Measurements from ENCODE around the gene PKD1.
"Not testable (repeated sequence)": the region's sequence is repeated elsewhere in the genome, so short reads cannot be mapped to it uniquely, and the experiment has no call there.

The PKD1 gene

GRCh38 chr16:2145843-2146242, 10.1 kb upstream of the PKD1 start:
- H3K9ac ChIP-seq, result no peak overlapping the region
- peaks cover under 1% of the 10 kb centered on the region; the same call in 1 of the 2 replicates for H3K36me3 ChIP-seq
- H4K20me1 ChIP-seq, result peaks cover 52% of the 10 kb centered on the region
- H3K27me3 ChIP-seq, result no peaks in the 10 kb centered on the region
- peaks cover 60% of the 10 kb centered on the region for H3K4me1 ChIP-seq
- no peak overlapping the region for H3K4me2 ChIP-seq
- no peak overlapping the region for H3K4me3 ChIP-seq
- no peaks in the 10 kb centered on the region for H3K9me3 ChIP-seq
- no peak for TF ChIP-seq Cebpa-rat (IDR thresholded peaks at IDR 0.05)
- no peak overlapping the region for H3K27ac ChIP-seq

- no peak overlapping the region for H3K4me3 ChIP-seq
- H3K27ac ChIP-seq, result no peak overlapping the region
- H3K9ac ChIP-seq, result no peak overlapping the region
- H3K9me3 ChIP-seq, result no peaks in the 10 kb centered on the region
- H4K20me1 ChIP-seq, result peaks cover 33% of the 10 kb centered on the region
- no peaks in the 10 kb centered on the region for H3K27me3 ChIP-seq
- H3K36me3 ChIP-seq, result no peaks in the 10 kb centered on the region
- TF ChIP-seq Cebpa-rat (IDR thresholded peaks at IDR 0.05), result no peak
- peak overlapping the region; percentile 24; the same call in 1 of the 2 replicates for H3K4me2 ChIP-seq
- H3K4me1 ChIP-seq, result peaks cover 49% of the 10 kb centered on the region
Observed at GRCh38 chr16:2143878-2144485, 8.3 kb upstream of the PKD1 start.

DNA sequence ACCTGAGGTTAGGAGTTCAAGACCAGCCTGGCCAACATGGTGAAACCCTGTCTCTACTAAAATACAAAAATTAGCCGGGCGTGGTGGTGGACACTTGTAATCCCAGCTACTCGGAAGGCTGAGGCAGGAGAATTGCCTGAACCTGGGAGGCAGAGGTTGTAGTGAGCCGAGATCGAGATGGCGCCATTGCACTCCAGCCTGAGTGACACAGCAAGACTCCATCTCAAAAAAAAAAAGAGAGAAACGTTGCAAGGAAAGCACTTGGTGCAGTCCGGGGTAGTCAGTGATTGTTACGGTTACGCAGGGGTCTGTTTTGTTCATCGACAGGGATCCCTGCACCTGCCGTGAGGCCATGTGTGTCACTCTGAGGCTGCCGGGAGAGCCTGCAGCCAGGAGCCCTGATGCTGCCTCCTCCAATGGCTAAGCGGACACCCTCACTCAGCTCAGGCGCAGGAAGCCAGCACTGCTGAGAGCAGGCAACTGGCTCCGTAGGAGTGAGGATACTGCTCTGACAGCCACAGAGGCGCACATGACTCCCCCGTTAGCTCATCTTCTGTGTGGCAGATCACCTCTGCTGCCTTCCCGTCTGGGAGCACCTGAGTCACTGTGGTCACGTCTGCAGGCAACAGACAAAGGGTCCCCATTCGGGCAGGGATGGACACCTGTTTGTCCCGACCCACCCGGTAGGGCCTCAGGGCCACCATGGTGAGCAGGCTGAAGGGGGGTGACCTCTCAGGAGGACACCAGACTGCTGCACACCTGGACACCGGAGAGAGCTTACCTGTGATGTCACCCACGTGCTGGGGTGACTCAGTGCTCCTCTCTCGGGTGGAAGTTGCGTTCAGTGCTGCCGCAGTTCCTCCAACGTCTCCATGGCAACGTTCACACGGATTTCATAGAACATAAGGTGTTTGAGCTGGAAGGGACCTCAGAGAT, 7.5 kb upstream of the PKD1 start:
- H3K4me2 ChIP-seq, result peak overlapping the region; percentile 24
- no peaks in the 10 kb centered on the region for H3K27me3 ChIP-seq
- no peaks in the 10 kb centered on the region for H3K9me3 ChIP-seq
- H3K4me1 ChIP-seq, result peaks cover 41% of the 10 kb centered on the region
- peaks cover 26% of the 10 kb centered on the region for H4K20me1 ChIP-seq
- H3K4me3 ChIP-seq, result no peak overlapping the region
- no peak for TF ChIP-seq Cebpa-rat (IDR thresholded peaks at IDR 0.05)
- H3K9ac ChIP-seq, result no peak overlapping the region
- H3K27ac ChIP-seq, result no peak overlapping the region
- H3K36me3 ChIP-seq, result no peaks in the 10 kb centered on the region

GRCh38 chr16:2135071-2135470, 627 bp downstream of the PKD1 start:
- Histone ChIP-seq H3K4me3 (peak overlapping the region; percentile 70), H3K4me2 (peak overlapping the region; percentile 54), H3K27ac (peak overlapping the region; percentile 79), H3K9ac (peak overlapping the region; percentile 80), H3K4me1 (peaks cover 24% of the 10 kb centered on the region), H4K20me1 (peaks cover 14% of the 10 kb centered on the region; the same call in 1 of the 2 replicates)
- not testable (repeated sequence) for H3K27me3 ChIP-seq, H3K36me3 ChIP-seq, H3K9me3 ChIP-seq

DNA sequence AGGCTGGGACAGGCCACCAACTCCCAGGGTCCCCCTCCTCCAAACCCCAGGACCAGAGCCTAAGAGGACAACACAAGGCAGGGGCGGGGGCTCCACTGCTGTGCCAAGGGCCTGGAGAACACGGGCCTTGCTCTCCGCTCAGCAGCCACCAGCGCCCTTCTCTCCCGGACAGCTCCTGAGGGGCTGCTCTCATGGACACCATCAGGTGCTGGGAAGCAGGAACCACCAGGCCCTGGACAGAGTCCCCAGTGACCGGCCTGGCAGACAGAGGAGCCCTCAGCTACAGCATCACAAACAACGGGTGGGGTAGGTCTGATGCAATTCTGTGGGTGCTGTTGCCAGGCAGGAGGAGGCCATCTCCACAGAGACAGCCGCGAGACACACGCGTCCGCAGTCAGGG, 1.9 kb downstream of the PKD1 start:
- H3K27me3 ChIP-seq, H3K4me2 ChIP-seq, H3K9me3 ChIP-seq, H3K4me3 ChIP-seq, H3K9ac ChIP-seq, H3K36me3 ChIP-seq, H3K27ac ChIP-seq: not testable (repeated sequence)
- H3K4me1 ChIP-seq, result peaks cover 33% of the 10 kb centered on the region
- H4K20me1 ChIP-seq, result peaks cover 15% of the 10 kb centered on the region; the same call in 1 of the 2 replicates

DNA sequence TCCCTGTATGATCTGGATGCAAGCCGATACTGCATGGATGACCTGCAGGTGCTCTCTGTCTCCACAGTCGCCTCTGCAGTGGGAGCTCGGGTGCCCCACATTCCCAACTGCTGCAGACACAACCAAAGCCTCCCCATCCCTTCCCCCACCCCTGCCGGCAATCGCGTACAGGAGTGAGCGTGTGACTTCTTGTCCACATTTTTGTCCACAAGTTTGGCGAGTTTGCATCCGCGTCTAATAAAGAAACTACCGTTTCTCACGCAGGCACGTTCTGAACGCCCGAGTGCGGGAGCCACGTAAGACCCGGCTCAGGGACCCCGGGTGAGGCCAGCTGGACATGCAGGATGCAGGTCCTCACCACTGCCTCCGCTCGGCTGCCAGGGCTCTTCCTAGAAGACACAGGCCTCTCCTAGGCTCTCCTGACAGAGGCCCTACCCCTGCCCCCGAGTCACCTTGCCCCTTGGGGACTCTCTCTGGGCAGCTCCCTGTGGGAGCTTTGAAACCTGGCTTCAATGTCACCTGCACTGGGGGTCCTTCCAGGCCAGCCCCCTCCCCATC, 5.7 kb downstream of the PKD1 start:
- H3K4me2 ChIP-seq, result peak overlapping the region; percentile 28; the same call in 1 of the 2 replicates
- H3K36me3 ChIP-seq, H3K4me3 ChIP-seq, H3K27me3 ChIP-seq, H3K9me3 ChIP-seq, H3K9ac ChIP-seq: not testable (repeated sequence)
- H4K20me1 ChIP-seq, result peaks cover 42% of the 10 kb centered on the region
- H3K4me1 ChIP-seq, result peaks cover 57% of the 10 kb centered on the region
- H3K27ac ChIP-seq, result 0 out of 2 replicates have a peak overlapping the region, but pooled peaks have one; percentile 30

DNA sequence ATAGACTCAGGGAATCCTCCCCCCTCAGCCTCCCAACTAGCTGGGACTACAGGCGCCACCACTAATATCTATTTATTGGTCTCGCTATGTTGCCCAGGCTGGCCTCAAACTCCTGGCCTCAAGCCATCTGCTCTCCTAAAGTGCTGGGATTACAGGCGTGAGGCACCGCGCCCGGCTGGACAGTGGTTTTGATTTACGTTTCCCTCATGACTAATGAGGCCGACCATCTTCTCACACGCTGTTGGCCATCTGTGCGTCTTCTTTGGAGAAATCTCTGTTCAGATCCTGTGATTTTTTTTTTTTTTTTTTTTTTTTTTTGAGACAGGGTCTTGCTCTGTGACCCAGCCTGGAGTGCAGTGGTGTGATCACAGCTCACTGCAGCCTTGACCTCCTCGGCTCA, 6.4 kb downstream of the PKD1 start:
- not testable (repeated sequence) for H3K36me3 ChIP-seq, H3K9me3 ChIP-seq, H3K4me3 ChIP-seq, H3K27me3 ChIP-seq, H3K9ac ChIP-seq
- peaks cover 64% of the 10 kb centered on the region for H3K4me1 ChIP-seq
- H4K20me1 ChIP-seq, result peaks cover 49% of the 10 kb centered on the region
- peak overlapping the region; percentile 76 for H3K27ac ChIP-seq
- H3K4me2 ChIP-seq, result peak overlapping the region; percentile 76

DNA sequence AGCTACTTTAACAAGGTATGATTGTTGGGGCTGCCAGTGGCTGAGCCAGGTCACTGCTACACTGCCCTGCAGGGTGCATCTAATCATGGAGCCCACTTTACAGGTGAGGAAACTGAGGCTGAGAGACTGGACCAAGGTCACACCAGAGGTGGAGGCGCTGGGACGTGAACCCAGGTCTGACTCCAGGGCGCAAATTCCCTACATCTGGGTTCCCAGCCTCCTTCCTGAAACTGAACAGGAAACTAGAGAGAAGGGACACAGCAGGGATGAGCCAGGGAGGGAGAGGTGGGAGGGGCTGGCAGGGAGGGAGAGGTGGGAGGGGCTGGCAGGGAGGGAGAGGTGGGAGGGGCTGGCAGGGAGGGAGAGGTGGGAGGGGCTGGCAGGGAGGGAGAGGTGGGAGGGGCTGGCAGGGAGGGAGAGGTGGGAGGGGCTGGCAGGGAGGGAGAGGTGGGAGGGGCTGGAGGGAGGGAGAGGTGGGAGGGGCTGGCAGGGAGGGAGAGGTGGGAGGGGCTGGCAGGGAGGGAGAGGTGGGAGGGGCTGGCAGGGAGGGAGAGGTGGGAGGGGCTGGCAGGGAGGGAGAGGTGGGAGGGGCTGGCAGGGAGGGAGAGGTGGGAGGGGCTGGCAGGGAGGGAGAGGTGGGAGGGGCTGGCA, 7.9 kb downstream of the PKD1 start:
- peak overlapping the region; percentile 90; the same call in 1 of the 2 replicates for H3K4me2 ChIP-seq
- not testable (repeated sequence) for H3K4me3 ChIP-seq, H3K9ac ChIP-seq, H3K9me3 ChIP-seq, H3K27me3 ChIP-seq, H3K36me3 ChIP-seq, H3K27ac ChIP-seq
- peaks cover 55% of the 10 kb centered on the region for H4K20me1 ChIP-seq
- H3K4me1 ChIP-seq, result peaks cover 67% of the 10 kb centered on the region

- H4K20me1 ChIP-seq, result peaks cover 62% of the 10 kb centered on the region
- not testable (repeated sequence) for H3K36me3 ChIP-seq, H3K9ac ChIP-seq, H3K9me3 ChIP-seq, H3K4me3 ChIP-seq, H3K27me3 ChIP-seq
- H3K4me1 ChIP-seq, result peaks cover 72% of the 10 kb centered on the region
- peak overlapping the region; percentile 90 for H3K4me2 ChIP-seq
- H3K27ac ChIP-seq, result peak overlapping the region; percentile 58; the same call in 1 of the 2 replicates
Observed at GRCh38 chr16:2126928-2127556, 8.7 kb downstream of the PKD1 start.

- not testable (repeated sequence) for H3K27me3 ChIP-seq, H3K4me3 ChIP-seq, H3K36me3 ChIP-seq, H3K9me3 ChIP-seq
- Histone ChIP-seq H3K4me1 (peaks cover 80% of the 10 kb centered on the region), H3K9ac (peak overlapping the region; percentile 80), H3K4me2 (peak overlapping the region; percentile 90), H4K20me1 (peaks cover 70% of the 10 kb centered on the region), H3K27ac (peak overlapping the region; percentile 86; the same call in 1 of the 2 replicates)
Observed at GRCh38 chr16:2126161-2126743, 9.4 kb downstream of the PKD1 start.

DNA sequence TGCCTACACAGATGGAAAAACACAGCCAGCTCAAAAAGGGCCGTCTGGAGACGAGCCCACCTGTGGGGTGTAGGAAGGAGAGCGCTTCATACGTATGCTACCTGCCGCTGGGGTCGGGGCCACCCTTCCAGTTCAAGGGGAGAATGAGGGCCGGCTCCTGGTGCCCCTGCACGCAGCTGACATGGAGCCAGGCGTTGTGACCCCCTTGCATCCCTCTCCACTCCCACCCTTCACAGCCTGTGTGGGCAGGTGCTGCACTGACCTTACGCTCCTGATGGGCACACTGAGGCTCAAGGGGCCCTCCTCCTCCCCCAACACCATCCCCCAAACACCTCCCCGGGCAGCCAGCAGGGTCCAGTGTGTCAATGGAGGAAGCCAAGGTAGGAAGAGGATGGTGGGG, 10.1 kb downstream of the PKD1 start:
- peak overlapping the region; percentile 80 for H3K9ac ChIP-seq
- not testable (repeated sequence) for H3K27me3 ChIP-seq, H3K9me3 ChIP-seq, H3K36me3 ChIP-seq
- H4K20me1 ChIP-seq, result peaks cover 74% of the 10 kb centered on the region
- H3K27ac ChIP-seq, result peak overlapping the region; percentile 86
- peak overlapping the region; percentile 90 for H3K4me2 ChIP-seq
- H3K4me3 ChIP-seq, result peak overlapping the region; percentile 57
- peaks cover 81% of the 10 kb centered on the region for H3K4me1 ChIP-seq

DNA sequence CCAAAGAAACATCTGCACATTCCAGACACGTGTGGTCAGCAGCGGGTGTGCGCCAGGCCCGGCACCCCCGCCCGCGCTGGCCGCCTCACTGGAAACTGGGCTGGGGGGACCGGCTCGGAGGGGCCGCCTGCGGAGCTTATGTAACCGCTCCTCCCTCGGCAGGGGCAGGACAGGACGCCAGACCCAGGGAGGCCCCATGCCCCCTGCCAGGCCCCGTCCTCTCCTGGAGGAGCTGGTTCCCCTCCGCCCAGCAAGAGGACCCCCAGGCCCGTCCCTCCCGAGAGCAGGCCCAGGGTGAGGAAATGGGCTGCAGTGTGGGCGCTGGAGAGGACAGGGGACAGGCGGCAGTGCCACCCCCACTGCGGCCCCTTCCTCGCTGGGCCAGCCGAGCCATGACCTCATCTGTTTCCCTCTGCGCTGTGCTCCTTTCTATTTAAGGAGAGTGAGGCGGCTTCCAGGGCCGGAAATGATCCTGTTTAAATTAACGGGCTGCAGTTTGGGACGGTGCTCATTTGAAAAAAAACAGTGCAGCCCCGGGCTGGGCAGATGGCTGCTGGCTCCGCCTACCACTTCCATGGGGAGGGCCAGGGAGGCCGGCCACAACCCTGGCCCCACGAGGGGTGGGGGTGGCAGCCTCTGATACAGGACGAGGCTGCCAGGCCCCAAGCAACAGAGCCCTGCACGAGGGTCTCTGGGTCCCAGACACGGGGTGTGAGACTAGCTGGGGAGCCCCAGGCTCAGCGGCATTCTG, 10.8 kb downstream of the PKD1 start:
- H3K27me3 ChIP-seq, H3K36me3 ChIP-seq, H3K9me3 ChIP-seq: not testable (repeated sequence)
- Histone ChIP-seq H3K27ac (peak overlapping the region; percentile 86), H3K4me3 (peak overlapping the region; percentile 57), H4K20me1 (peaks cover 72% of the 10 kb centered on the region), H3K4me2 (peak overlapping the region; percentile 90), H3K4me1 (peaks cover 74% of the 10 kb centered on the region), H3K9ac (peak overlapping the region; percentile 80)

Measured in BLaER1 (cell line).